Measurements from ENCODE around the gene MATN4. TPM values are rescaled to one million over a fixed set of nuclear protein-coding genes. Genes with fewer than 3 reads are reported as not detected.

The MATN4 gene
- total RNA-seq, 1 donor: not detected

DNA sequence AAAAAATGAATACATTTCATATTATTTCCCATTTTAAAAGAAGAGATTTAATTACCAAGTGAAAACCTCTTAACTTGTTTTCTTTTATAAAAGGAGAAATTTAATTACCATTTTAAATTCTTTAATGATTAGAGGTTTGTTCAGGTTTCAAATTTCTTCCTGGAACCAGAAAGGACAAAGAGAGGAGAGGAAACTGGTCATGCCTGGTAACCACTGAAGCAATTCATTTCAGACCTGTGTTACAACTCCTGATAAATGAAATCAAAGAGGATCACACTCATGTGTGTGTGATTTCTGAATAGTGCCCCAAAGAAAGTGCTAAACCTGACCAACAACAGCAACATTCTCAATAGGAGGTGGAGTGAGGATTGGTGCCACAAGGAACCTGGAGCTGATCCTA is 41.1 kb downstream of the MATN4 start:
- no peak overlapping the region for H3K4me3 ChIP-seq (ENCODE audit: low read length)
- H3K4me1 ChIP-seq (ENCODE audit: insufficient read depth, low read length): no peaks in the 10 kb centered on the region
- H3K27me3 ChIP-seq (ENCODE audit: insufficient read depth, low read length): peaks cover 14% of the 10 kb centered on the region
- H3K9me3 ChIP-seq (ENCODE audit: low read depth, low read length): no peaks in the 10 kb centered on the region

DNA sequence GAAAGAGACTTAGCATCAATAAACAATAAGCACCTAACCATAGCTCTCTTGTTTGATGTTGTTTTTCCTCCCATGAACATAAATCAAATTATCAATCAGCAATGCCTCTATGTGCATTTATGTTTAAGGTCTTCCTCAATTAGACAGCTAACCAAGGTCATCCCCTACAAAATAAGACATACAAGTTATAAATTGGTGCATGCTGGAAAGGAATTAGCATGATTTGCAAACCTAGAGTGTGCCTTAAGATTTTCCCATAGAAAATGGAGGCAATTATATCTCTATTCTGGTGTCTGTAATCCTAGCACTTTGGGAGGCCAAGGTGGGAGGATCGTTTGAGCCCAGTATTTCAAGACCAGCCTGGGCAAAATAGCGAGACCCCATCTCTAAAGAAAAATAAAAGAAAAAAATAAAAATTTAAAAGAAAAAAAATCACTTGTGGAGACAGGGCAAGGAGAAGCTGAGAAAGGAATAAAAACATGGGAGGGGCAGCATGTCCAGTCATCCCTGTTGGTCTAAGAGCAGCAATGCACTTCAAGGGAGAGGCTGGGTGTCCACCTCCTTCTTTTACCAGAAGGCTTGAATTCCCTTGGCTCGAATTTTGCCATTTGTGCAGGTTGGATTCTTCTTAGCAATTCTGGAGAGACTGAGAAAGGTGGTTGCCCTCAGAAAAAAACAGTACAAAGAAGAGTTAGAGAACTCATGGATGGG is 44.4 kb downstream of the MATN4 start:
- Histone ChIP-seq H3K9me3 (ENCODE audit: low read depth, low read length) (no peaks in the 10 kb centered on the region), H3K4me3 (ENCODE audit: low read length) (no peak overlapping the region), H3K27me3 (ENCODE audit: insufficient read depth, low read length) (peaks cover 11% of the 10 kb centered on the region), H3K4me1 (ENCODE audit: insufficient read depth, low read length) (no peaks in the 10 kb centered on the region)

DNA sequence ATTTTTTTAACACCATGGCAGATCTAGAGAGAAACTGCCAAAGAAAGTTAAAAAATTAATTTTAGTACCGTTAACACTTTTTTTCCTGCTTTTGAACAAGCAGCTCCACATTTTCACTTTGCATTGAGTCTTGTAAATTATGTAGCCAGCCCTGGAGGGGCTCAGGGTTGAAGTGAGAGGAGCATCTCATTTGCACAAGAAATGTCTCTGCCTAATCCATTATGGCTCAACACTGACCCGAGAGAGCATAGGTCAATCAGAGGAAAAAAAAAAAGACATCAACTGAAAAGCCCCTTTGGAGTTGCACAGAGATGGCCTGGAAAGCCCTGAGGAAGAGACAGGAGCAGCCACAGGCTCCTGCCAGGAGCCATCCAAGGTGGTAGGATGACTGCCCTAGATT is 49.4 kb downstream of the MATN4 start:
- no peak overlapping the region for H3K4me3 ChIP-seq (ENCODE audit: low read length)
- H3K27me3 ChIP-seq (ENCODE audit: insufficient read depth, low read length): peaks cover 7% of the 10 kb centered on the region
- H3K9me3 ChIP-seq (ENCODE audit: low read depth, low read length): no peaks in the 10 kb centered on the region
- peaks cover 29% of the 10 kb centered on the region for H3K4me1 ChIP-seq (ENCODE audit: insufficient read depth, low read length)

DNA sequence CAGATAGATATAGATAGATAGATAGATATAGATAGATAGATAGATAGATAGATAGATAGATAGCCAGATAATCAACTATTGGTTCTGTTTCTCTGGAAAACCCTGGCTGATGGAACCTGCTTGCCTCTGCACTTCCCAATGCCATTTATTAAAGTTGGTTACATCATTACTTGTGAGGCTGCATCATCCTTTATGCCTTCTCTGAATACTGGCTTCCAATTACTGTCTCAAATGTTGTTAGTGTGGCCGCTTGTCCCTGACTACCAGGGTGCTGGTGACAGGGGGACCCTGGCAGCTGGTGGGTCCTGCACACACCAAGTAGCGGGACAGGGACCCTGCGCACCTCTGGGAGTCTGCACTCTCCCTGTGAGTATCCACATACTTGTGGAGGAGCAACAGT is 49.8 kb downstream of the MATN4 start:
- Histone ChIP-seq H3K27me3 (ENCODE audit: insufficient read depth, low read length) (peaks cover 4% of the 10 kb centered on the region), H3K9me3 (ENCODE audit: low read depth, low read length) (no peaks in the 10 kb centered on the region), H3K4me1 (ENCODE audit: insufficient read depth, low read length) (peaks cover 30% of the 10 kb centered on the region), H3K4me3 (ENCODE audit: low read length) (no peak overlapping the region)

DNA sequence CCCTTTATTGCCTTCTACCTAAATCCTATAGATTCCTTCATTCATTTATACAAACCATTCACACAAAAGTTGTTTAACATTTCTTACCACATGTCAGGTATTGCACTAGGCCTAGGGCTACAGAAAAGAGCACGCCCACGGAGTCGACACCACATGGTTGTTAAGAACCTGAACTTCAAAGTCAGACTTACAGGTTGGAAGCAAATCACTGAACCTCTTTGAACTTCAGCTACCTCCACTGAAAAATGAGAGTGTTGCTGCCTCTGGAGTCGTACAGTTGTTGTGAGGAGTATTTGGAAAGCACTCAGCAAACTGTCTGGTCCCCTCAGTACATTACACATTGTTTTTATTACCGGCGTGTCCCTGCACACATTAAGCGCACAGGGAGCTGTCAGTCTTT is 50.4 kb downstream of the MATN4 start:
- H3K4me1 ChIP-seq (ENCODE audit: insufficient read depth, low read length): peaks cover 30% of the 10 kb centered on the region
- no peaks in the 10 kb centered on the region for H3K9me3 ChIP-seq (ENCODE audit: low read depth, low read length)
- no peak overlapping the region for H3K4me3 ChIP-seq (ENCODE audit: low read length)
- H3K27me3 ChIP-seq (ENCODE audit: insufficient read depth, low read length): no peaks in the 10 kb centered on the region

DNA sequence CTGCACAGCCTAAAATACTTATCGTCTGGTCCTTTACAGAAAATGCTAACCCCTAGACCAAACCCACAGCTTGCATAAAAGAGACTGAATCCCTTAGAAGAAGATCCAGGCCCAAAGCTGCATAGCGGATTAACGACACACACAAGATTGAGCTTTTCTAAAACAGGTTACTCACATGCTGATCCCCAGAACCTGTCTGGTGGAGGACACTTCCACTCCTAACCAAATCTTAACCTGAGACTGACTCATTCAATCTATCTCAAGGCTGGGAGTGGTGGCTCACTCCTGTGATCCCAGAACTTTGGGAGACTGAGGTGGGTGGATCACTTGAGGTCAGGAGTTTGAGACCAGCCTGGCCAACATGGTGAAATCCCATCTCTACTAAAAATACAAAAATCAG is 50.9 kb downstream of the MATN4 start:
- no peaks in the 10 kb centered on the region for H3K27me3 ChIP-seq (ENCODE audit: insufficient read depth, low read length)
- peaks cover 30% of the 10 kb centered on the region for H3K4me1 ChIP-seq (ENCODE audit: insufficient read depth, low read length)
- H3K4me3 ChIP-seq (ENCODE audit: low read length): no peak overlapping the region
- no peaks in the 10 kb centered on the region for H3K9me3 ChIP-seq (ENCODE audit: low read depth, low read length)

DNA sequence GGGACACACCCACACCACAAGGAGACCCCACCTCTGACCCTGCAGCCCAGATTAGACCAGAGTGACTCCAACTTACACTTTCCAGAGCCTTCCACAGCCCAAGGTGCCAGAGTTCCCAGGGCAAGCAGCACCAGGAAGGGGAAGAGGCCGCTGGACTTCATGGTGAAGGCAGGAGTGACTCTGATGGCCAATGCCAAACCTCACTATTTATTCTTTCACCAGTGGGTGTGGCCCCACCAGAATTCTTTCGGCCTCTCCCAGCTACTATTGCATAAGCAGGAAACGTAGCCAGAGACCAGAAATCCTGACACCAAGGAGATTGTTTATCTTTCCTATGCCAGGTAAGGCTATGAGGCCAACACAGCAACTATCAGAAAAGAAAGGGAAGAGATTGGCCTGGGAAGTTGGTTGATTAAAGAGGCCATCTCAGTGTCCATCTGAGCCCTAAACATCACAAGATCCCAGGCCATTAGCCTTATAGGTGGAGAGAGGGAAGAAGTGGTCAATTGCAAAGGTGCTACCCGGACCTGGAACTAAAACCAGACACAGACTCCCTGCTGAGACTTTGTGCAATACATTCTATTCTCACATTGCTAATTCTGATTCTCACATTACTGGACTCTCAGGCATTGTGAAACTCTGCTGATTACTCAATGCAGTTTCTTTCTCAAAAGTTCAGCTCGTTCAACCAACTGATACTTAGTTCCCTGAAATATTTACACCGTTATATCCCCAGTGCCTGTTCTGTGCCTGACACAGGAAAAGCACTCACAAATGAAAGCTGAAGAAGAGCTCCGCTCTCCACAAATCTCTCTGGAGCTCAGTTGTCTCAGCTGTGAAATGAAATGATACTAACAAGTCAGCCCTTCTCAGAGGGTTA is 53.5 kb downstream of the MATN4 start, which contains the start of gene SLPI:
Gene SLPI (minus strand): TSS at position 182 of the 880 bp plus-strand sequence. CDS start 21 bp downstream, at position 161.
- no peak within 1 kb of the TSS for H3K4me3 ChIP-seq (ENCODE audit: low read length)
- H3K27me3 ChIP-seq (ENCODE audit: insufficient read depth, low read length): peaks cover 7% of the 10 kb centered on the region
- peaks cover 30% of the 10 kb centered on the region for H3K4me1 ChIP-seq (ENCODE audit: insufficient read depth, low read length)
- H3K9me3 ChIP-seq (ENCODE audit: low read depth, low read length): no peaks in the 10 kb centered on the region

DNA sequence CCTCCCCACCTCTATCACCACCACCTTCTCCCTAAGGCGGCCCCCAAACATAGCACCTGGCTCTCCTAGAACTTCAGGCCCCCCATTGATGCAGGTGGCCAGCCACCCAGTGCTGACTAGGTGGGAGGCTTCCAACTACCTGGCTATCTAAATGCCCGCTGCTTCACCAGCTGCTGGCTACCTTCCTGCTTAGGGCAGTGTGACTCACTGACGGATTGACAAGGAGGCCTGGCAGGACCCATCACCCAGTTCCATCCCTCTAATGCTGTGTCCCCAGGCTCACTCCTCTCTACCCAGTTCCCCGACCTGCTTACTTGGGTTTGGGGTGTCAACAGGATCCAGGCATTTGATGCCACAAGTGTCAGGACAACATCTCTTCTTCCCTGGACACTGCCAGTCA is 54.8 kb downstream of the MATN4 start:
- Histone ChIP-seq H3K4me1 (ENCODE audit: insufficient read depth, low read length) (peaks cover 30% of the 10 kb centered on the region), H3K4me3 (ENCODE audit: low read length) (no peak overlapping the region), H3K9me3 (ENCODE audit: low read depth, low read length) (no peaks in the 10 kb centered on the region), H3K27me3 (ENCODE audit: insufficient read depth, low read length) (peaks cover 10% of the 10 kb centered on the region)

DNA sequence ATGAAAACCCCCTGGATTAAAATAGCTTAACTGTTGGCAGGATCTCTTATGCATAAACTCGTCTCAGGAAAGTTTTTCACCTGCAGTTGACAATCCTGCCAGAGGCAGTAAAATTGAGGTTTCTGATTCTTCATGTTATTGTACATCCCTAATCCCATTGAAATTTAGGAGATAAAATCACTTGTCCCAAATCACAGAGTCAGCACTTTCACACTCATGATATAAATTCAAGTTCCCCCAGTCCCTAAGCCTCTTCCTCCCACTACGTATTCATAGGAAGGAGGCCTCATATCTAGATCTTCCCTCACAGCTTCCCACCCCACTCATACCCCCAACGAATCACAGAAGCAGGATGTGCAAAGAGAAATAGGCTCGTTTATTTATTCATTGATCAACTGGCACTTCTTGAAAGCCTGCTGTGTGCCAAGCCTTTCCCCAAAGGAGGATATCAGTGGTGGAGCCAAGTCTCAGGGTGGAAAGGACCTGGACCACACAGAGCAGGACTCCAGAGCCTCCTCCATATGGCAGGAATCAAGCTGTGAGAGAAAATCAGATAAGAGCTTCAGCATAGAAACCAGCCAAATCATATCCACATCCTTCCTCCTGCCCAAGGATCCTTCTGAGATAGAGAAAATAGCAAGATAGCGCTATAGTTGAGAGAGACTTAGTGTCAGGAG is 56.1 kb downstream of the MATN4 start:
- Histone ChIP-seq H3K4me3 (ENCODE audit: low read length) (no peak overlapping the region), H3K4me1 (ENCODE audit: insufficient read depth, low read length) (peaks cover 30% of the 10 kb centered on the region)

DNA sequence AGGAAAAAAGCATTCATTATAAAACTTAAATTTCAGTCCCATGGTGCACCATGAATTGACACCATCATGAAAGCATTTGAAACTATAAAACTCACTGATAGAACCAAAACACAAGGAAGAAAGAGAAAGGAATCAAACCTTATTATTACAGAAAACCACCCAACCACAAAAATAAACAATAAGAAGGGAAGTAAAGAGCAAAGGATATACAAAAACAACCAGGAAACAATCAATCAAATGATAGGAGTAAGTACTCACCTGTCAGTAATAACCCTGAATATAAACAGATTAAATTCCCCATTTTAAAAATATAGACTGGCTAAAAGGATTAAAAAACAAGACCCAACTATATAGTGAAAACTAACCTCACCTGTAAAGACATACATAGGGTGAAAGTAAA is 59.5 kb downstream of the MATN4 start:
- H3K9me3 ChIP-seq (ENCODE audit: low read depth, low read length): no peaks in the 10 kb centered on the region
- H3K27me3 ChIP-seq (ENCODE audit: insufficient read depth, low read length): peaks cover 27% of the 10 kb centered on the region
- no peak overlapping the region for H3K4me3 ChIP-seq (ENCODE audit: low read length)
- peaks cover under 1% of the 10 kb centered on the region for H3K4me1 ChIP-seq (ENCODE audit: insufficient read depth, low read length)

More for the DNA sequence above, 56.1 kb downstream of the MATN4 start:
- peaks cover 20% of the 10 kb centered on the region for H3K27me3 ChIP-seq (ENCODE audit: insufficient read depth, low read length)
- no peaks in the 10 kb centered on the region for H3K9me3 ChIP-seq (ENCODE audit: low read depth, low read length)

DNA sequence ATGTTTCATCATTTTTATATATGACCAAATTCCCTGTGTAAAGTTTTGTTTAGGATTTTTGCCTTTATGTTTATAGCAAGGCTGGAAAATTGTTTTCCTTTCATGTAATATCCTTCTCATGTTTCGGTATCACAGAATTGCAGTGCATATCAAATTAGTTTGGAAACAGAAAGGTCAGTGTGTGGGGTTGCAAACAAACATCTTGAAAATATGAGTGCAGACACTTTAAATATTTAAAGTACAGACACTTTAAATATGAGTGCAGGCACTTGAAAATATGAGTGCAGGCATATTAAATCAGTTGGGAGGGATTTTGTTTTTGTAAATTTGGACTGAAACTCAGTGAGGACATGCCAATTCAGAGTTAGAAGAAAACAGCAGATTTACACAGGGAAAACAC is 60.2 kb downstream of the MATN4 start:
- H3K27me3 ChIP-seq (ENCODE audit: insufficient read depth, low read length): peaks cover 27% of the 10 kb centered on the region
- H3K4me1 ChIP-seq (ENCODE audit: insufficient read depth, low read length): no peaks in the 10 kb centered on the region
- no peak overlapping the region for H3K4me3 ChIP-seq (ENCODE audit: low read length)
- H3K9me3 ChIP-seq (ENCODE audit: low read depth, low read length): no peaks in the 10 kb centered on the region

DNA sequence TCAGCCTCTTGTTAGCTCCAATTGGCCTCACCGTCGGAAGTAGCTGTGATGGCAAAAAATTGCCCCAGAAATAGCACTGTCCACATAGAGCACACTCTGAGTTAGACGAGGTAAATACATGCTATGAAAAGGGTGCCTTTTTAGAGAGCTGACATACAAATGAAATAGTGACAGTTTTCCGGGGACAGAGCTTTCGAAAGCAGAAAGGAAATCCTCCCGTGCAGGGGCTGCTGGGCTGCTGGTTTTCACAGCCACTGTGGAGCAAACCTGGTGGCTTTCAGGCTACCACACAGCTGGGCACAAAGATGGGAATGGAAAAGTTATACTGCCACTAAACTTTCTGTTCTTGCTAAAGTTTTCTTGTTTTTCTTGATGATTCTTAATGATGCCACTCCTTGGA is 62.0 kb downstream of the MATN4 start:
- no peaks in the 10 kb centered on the region for H3K9me3 ChIP-seq (ENCODE audit: low read depth, low read length)
- H3K27me3 ChIP-seq (ENCODE audit: insufficient read depth, low read length): peaks cover 27% of the 10 kb centered on the region
- no peaks in the 10 kb centered on the region for H3K4me1 ChIP-seq (ENCODE audit: insufficient read depth, low read length)
- no peak overlapping the region for H3K4me3 ChIP-seq (ENCODE audit: low read length)
